ENCODE data around the gene SSR1. TPM values are rescaled to one million over a fixed set of nuclear protein-coding genes. Genes with fewer than 3 reads are reported as not detected.

Gene SSR1
- total RNA-seq, 2 donors from 2014 or later = 145 to 167 TPM

- H3K27me3 Mint-ChIP-seq (ENCODE audit: insufficient read depth) = peaks cover 2% of the 10 kb centered on the region
- DNase-seq = no peak
- no peak overlapping the region for H3K4me3 Mint-ChIP-seq
- H3K9me3 Mint-ChIP-seq = no peaks in the 10 kb centered on the region
- WGBS, 2 experiments (ENCODE audit: insufficient coverage in 1 of 2, insufficient read length in 1 of 2) = 92% methylated on average over 9 to 10 of the region's 10 CpGs
- H3K36me3 Mint-ChIP-seq (ENCODE audit: low read depth) = peaks cover 1% of the 10 kb centered on the region
- H3K9me3 ChIP-seq (ENCODE audit: control insufficient read depth, low read length) = no peaks in the 10 kb centered on the region
- H3K4me1 ChIP-seq (ENCODE audit: control insufficient read depth, insufficient read depth, low read length) = no peaks in the 10 kb centered on the region
- TF ChIP-seq CTCF (conservative IDR thresholded peaks at IDR 0.05) = no peak
- H3K9ac ChIP-seq (ENCODE audit: extremely low read depth, low read length, poor library complexity, severe bottlenecking) = no peak overlapping the region
- no peaks in the 10 kb centered on the region for H3K27me3 ChIP-seq (ENCODE audit: control insufficient read depth, insufficient read depth, low read length, poor library complexity, severe bottlenecking)
- H3K27ac Mint-ChIP-seq = no peak overlapping the region
- H3K4me3 ChIP-seq (ENCODE audit: low read length) = no peak overlapping the region
- no peak overlapping the region for H3K27ac ChIP-seq (ENCODE audit: low read depth, low read length)
- H3K36me3 ChIP-seq (ENCODE audit: control insufficient read depth, insufficient read depth, low read length) = no peaks in the 10 kb centered on the region
- no peaks in the 10 kb centered on the region for H3K4me1 Mint-ChIP-seq
Observed at GRCh38 chr6:7273709-7274108, 39.3 kb downstream of the SSR1 start.

GRCh38 chr6:7271205-7271534 is 41.8 kb downstream of the SSR1 start:
- no peak for TF ChIP-seq CTCF (conservative IDR thresholded peaks at IDR 0.05)
- 95 to 98% methylated on average over 10 to 11 of the region's 11 CpGs for WGBS, 2 experiments (ENCODE audit: insufficient coverage in 1 of 2, insufficient read length in 1 of 2)
- Mint-ChIP-seq H3K27ac (no peak overlapping the region), H3K4me1 (no peaks in the 10 kb centered on the region), H3K4me3 (no peak overlapping the region), H3K9me3 (peaks cover 8% of the 10 kb centered on the region), H3K27me3 (ENCODE audit: insufficient read depth) (peaks cover 2% of the 10 kb centered on the region), H3K36me3 (ENCODE audit: low read depth) (no peaks in the 10 kb centered on the region)
- Histone ChIP-seq H3K9me3 (ENCODE audit: control insufficient read depth, low read length) (peaks cover 4% of the 10 kb centered on the region), H3K27ac (ENCODE audit: low read depth, low read length) (no peak overlapping the region), H3K9ac (ENCODE audit: extremely low read depth, low read length, poor library complexity, severe bottlenecking) (no peak overlapping the region), H3K27me3 (ENCODE audit: control insufficient read depth, insufficient read depth, low read length, poor library complexity, severe bottlenecking) (no peaks in the 10 kb centered on the region), H3K4me1 (ENCODE audit: control insufficient read depth, insufficient read depth, low read length) (no peaks in the 10 kb centered on the region), H3K4me3 (ENCODE audit: low read length) (no peak overlapping the region), H3K36me3 (ENCODE audit: control insufficient read depth, insufficient read depth, low read length) (no peaks in the 10 kb centered on the region)
- DNase-seq = no peak

GRCh38 chr6:7270320-7271204 is 42.4 kb downstream of the SSR1 start:
- Histone ChIP-seq H3K4me3 (ENCODE audit: low read length) (no peak overlapping the region), H3K27me3 (ENCODE audit: control insufficient read depth, insufficient read depth, low read length, poor library complexity, severe bottlenecking) (no peaks in the 10 kb centered on the region), H3K27ac (ENCODE audit: low read depth, low read length) (no peak overlapping the region), H3K4me1 (ENCODE audit: control insufficient read depth, insufficient read depth, low read length) (no peaks in the 10 kb centered on the region), H3K9me3 (ENCODE audit: control insufficient read depth, low read length) (peaks cover 10% of the 10 kb centered on the region), H3K36me3 (ENCODE audit: control insufficient read depth, insufficient read depth, low read length) (no peaks in the 10 kb centered on the region), H3K9ac (ENCODE audit: extremely low read depth, low read length, poor library complexity, severe bottlenecking) (no peak overlapping the region)
- WGBS, 2 experiments (ENCODE audit: insufficient coverage in 1 of 2, insufficient read length in 1 of 2) = 89 to 100% methylated on average over 8 to 16 of the region's 16 CpGs
- no peak for TF ChIP-seq CTCF (conservative IDR thresholded peaks at IDR 0.05)
- Mint-ChIP-seq H3K4me3 (no peak overlapping the region), H3K27ac (no peak overlapping the region), H3K9me3 (peaks cover 13% of the 10 kb centered on the region), H3K36me3 (ENCODE audit: low read depth) (no peaks in the 10 kb centered on the region), H3K27me3 (ENCODE audit: insufficient read depth) (peaks cover 2% of the 10 kb centered on the region), H3K4me1 (no peaks in the 10 kb centered on the region)
- no peak for DNase-seq
